HAP-1 (cell line): ENCODE data around the gene COL26A1.

Experiments
- DNase-seq, 2 experiments: peaks; one replicate each; pipeline ENCODE4 v3.0.0-alpha.2; 2016 to 2020; ENCODE audit warnings: low spot score in 2 of 2
- H3K27me3 ChIP-seq: fragments of 250-450 bp; sonication (Bioruptor Pico); 2 replicates; pipeline ENCODE4 v1.5.1; 2020; ENCODE audit warnings: low read depth, mild to moderate bottlenecking, moderate library complexity
- H3K36me3 ChIP-seq: fragments of 250-450 bp; sonication (Bioruptor Pico); replicated peaks from 2 replicates; pipeline ENCODE4 v1.5.1; 2020; ENCODE audit warnings: mild to moderate bottlenecking
- H3K4me1 ChIP-seq: fragments of 250-450 bp; sonication (Bioruptor Pico); 2 replicates; pipeline ENCODE4 v1.5.1; 2020; ENCODE audit warnings: mild to moderate bottlenecking
- H3K4me3 ChIP-seq: fragments of 250-450 bp; sonication (Bioruptor Pico); 2 replicates; pipeline ENCODE4 v1.5.1; 2020; ENCODE audit warnings: mild to moderate bottlenecking, moderate library complexity
- H3K9me3 ChIP-seq: fragments of 250-450 bp; sonication (Bioruptor Pico); 2 replicates; pipeline ENCODE4 v1.5.1; 2020; ENCODE audit warnings: mild to moderate bottlenecking, moderate library complexity
- in situ Hi-C: fragments of 300-500 bp; cut with MboI; formaldehyde crosslinking; loops from 3 replicates; pipeline ENCODE4 v1.14.3; 2020; ENCODE audit warnings: low sequenced_read_pairs, inconsistent platforms, mixed read lengths

The COL26A1 gene

DNA sequence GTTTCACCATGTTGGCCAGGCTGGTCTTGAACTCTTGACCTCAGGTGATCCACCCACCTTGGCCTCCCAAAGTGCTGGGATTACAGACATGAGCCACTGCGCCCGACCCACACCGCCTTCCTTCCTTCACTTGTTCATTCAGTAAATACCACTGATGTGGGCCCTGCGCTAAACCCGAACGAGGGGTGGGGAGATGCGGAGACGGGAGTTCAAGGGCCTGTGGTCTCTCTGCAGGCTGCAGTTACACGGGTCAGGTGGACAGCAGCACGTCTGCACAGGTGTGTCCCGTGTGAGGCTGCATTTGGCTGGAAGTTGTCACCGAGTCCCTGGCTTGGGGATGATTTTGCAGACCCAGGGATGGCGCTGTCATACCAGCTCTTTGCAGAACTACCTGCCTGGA is 38.1 kb downstream of the COL26A1 start:
- no peaks in the 10 kb centered on the region for H3K27me3 ChIP-seq
- no peaks in the 10 kb centered on the region for H3K9me3 ChIP-seq
- H3K4me1 ChIP-seq: peaks cover 10% of the 10 kb centered on the region
- in situ Hi-C loops: no loop called here
- no peak for DNase-seq
- H3K4me3 ChIP-seq: no peak overlapping the region
- no peaks in the 10 kb centered on the region for H3K36me3 ChIP-seq

DNA sequence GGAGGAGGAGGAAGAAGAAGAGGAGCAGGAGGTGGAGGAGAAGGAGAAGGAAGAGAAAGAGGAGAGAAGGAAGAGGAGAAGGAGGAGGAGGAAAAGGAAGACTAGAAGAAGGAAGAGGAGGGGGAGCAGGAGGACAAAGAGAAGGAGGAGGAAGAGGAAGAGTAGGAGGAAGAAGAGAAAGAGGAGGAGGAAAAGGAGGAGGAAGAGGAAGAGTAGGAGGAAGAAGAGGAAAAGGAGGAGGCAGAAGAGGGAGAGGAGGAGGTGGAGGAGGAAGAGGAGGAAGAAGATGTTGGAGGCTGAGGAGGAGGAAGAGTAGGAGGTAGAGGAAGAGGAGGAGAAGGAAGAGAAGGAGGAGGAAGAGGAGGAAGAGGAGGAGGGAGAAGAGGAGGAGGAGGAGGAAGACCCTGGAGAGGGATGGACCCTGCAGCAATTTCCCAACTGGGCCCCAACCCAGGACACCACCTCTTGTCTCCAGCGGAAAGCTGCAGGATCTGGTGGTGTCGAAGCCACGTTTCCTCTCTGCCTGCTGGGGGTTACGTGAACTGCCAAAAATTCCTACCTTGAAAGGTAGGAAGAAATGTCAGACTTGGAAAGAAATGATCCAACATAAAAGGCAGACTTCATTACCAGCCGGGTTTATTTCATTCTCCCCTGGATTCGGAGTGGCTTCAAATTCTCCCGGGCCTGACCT is 38.9 kb downstream of the COL26A1 start:
- no peaks in the 10 kb centered on the region for H3K27me3 ChIP-seq
- H3K4me1 ChIP-seq: peaks cover 10% of the 10 kb centered on the region
- H3K9me3 ChIP-seq: no peaks in the 10 kb centered on the region
- H3K4me3 ChIP-seq: no peak overlapping the region
- no peak for DNase-seq
- in situ Hi-C loops: no loop called here
- no peaks in the 10 kb centered on the region for H3K36me3 ChIP-seq

DNA sequence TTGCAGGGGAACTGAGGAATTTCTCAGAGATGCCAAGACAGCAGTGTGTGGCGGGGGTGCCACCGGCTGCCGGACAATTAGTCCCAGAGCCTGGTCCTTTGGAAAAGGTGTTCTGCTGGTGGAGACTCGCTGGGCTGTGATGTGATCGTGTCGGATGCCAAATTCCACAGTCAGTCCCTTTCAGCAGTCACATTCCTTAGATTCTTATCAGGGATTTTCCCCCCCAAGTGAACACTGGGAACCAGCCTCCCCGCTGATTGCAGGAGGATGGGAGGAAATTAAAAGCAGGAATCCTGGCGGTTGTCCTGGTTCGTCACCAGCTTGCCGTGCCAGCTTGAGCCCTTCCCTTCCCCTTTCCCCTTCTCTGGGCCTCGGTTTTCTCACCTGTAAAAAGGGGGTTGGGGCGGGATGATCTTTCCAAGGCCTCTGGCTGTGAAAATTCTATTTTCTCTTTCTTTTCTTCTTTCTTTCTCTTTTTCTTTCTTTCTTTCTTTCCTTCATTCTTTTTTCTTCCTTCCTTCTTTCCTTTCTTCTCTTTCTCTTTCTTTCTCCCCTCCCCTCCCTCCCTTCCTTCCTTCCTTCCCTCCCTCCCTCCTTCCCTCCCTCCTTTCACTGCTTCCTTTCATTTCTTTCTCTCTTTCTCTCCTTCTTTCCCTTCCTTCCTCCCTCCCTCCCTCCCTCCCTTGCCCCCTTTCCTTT is 39.6 kb downstream of the COL26A1 start:
- DNase-seq: peak; percentile 80 to 88
- Histone ChIP-seq H3K9me3 (no peaks in the 10 kb centered on the region), H3K36me3 (no peaks in the 10 kb centered on the region), H3K4me3 (no peak overlapping the region), H3K27me3 (no peaks in the 10 kb centered on the region), H3K4me1 (peaks cover 10% of the 10 kb centered on the region)
- in situ Hi-C loops: no loop called here

DNA sequence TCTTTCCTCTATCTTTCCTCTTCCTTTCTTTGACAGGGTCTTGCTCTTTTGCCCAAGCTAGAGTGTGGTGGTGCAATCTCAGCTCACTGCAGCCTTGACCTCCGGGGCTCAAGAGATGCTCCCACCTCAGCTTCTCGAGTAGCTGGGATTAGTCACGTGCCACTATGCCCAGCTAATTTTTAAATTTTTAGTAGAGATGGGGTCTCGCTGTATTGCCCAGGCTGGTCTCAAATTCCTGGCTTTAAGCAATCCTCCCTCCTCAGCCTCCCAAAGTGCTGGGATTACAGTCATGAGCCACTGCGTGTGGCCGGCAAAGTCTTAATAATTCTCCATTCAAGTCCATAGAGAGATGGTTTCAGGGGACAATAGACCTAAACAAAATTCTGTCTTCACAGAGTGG is 40.2 kb downstream of the COL26A1 start:
- H3K27me3 ChIP-seq: no peaks in the 10 kb centered on the region
- in situ Hi-C loops: no loop called here
- DNase-seq: no peak
- H3K36me3 ChIP-seq: no peaks in the 10 kb centered on the region
- no peak overlapping the region for H3K4me3 ChIP-seq
- no peaks in the 10 kb centered on the region for H3K9me3 ChIP-seq
- peaks cover 10% of the 10 kb centered on the region for H3K4me1 ChIP-seq

DNA sequence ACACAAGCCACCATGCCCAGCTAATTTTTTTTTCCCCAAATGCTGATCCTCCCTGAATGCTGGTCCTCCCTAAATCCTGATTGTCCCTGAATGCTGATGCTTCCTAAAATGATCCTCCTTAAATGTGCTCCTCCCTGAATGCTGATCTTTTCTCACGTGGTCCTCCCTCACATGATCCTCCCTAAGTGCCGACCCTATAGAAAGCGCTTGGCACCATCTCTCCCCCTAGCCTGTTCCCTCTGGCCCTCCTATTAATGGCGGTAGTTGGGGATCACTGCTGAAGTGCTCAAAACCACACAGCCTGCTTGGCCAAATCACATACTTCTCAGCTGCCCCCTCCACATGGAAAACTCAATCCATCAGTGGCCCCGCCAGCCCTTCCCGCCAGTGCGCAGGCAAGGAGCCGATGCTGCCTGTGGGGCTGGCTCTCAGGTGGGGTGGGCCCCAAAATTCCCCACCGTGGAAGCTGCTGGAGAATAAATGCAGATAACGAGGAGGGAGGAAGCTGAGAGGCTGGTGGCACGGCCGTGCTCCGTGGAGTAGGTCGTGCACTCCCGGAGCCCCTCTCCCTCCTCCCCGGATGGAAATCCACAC is 42.9 kb downstream of the COL26A1 start:
- H3K4me3 ChIP-seq: no peak overlapping the region
- no peaks in the 10 kb centered on the region for H3K27me3 ChIP-seq
- DNase-seq: no peak
- peaks cover 10% of the 10 kb centered on the region for H3K4me1 ChIP-seq
- in situ Hi-C loops: no loop called here
- peaks cover 12% of the 10 kb centered on the region for H3K9me3 ChIP-seq
- H3K36me3 ChIP-seq: no peaks in the 10 kb centered on the region

DNA sequence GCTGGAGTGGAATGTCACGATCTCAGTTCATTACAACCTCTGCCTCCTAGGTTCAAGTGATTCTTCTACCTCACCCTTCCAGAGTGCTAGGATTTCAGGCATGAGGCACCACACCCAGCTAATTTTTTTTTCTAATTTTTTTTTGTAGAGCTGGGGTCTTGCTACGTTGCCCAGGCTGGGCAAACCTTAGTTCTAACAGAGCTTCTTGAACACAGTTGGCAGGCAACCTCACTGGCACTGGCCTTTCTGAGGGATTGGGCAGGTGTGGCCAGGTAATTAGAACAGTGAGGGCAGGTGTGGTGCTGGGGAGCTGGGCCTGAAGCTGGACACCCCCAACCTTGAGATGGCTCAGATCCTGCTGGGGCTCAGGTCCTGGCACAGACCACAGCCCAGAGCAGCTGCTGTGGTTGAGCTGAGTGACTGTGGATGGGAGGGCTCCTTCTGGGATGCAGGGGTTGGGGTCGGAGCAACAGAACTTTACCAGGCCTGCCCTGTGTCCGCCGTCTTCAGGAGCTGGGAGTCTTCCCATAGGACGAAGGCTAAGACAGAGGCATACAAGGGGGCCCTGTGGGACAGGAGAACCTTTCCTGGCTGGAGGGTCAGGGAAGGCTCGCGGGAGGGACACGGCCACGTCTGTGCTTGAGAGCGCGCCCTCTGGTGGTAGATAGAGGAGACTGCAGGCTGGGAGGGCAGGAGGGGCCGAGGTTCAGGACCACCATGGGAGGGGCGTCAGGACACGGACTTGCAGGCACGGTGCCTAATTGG is 48.2 kb downstream of the COL26A1 start:
- Histone ChIP-seq H3K4me3 (no peak overlapping the region), H3K9me3 (peaks cover 14% of the 10 kb centered on the region), H3K36me3 (no peaks in the 10 kb centered on the region), H3K4me1 (0 out of 2 replicates have a peak, but pooled peaks cover 3% of the 10 kb centered on the region), H3K27me3 (no peaks in the 10 kb centered on the region)
- DNase-seq: peak; percentile 54 to 87
- in situ Hi-C loops: no loop called here

DNA sequence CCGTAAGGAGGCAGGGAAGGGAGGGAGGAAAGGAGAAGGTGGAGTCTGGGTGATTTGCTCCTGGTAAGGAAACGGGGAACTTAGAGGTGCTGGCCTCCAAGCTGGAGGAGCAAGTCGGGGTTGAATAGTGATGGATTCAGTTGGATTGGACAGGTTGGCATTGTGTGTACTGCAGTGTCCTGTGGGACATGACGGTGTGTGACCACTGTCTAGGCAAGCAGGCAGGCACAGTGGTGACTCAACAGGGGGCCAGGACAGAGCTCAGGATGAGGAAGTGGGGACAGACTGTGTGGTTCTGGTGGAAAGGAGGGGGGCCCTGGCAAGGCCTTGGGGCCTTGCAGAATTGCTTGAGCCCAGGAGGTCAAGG is 48.8 kb downstream of the COL26A1 start:
- Histone ChIP-seq H3K36me3 (no peaks in the 10 kb centered on the region), H3K9me3 (peaks cover 14% of the 10 kb centered on the region), H3K4me1 (0 out of 2 replicates have a peak, but pooled peaks cover 3% of the 10 kb centered on the region), H3K27me3 (no peaks in the 10 kb centered on the region), H3K4me3 (no peak overlapping the region)
- DNase-seq: no peak
- in situ Hi-C loops: no loop called here

DNA sequence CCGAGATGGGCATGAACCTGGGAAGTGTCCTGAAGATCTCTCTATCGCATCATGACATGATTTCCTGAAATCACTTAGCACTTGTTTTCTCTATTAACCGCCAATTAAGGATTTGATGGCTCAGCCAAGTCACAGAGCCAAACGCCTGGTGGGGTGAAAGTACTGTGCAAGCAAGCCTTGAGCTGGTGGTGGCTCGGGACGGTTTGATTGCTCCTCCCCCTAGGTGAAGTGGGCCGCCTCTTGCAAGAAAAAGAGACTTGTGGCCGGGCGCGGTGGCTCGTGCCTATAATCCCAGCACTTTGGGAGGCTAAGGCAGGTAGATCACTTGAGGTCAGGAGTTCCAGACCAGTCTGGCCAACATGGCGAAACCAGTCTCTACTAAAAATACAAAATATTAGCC is 50.3 kb downstream of the COL26A1 start:
- in situ Hi-C loops: no loop called here
- no peak for DNase-seq

DNA sequence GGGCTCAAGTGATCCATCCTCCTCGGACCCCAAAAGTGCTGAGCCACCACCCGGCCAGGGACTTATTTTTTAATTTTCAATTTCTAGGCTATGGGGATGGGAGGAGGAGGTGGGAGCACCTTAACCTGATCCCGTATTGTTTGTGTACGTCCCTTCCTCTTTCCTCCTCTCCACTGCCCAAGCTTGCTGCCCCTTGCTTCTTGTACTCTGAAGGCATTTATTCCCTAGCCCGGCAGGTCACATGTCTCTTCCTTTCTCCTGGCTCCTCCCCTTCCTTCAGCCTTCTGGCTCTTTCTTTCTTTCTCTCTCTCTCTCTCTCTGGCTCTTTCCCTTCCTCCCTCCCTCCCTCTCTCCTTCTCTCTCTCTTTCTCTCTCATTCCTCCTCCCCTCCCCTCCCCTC is 56.0 kb downstream of the COL26A1 start:
- no peak for DNase-seq
- Histone ChIP-seq H3K9me3 (no peaks in the 10 kb centered on the region), H3K4me1 (no peaks in the 10 kb centered on the region), H3K36me3 (no peaks in the 10 kb centered on the region), H3K4me3 (no peak overlapping the region), H3K27me3 (no peaks in the 10 kb centered on the region)
- in situ Hi-C loops: no loop called here

More for the DNA sequence above, 50.3 kb downstream of the COL26A1 start:
- no peaks in the 10 kb centered on the region for H3K27me3 ChIP-seq
- no peaks in the 10 kb centered on the region for H3K36me3 ChIP-seq
- H3K4me3 ChIP-seq: no peak overlapping the region
- peaks cover 14% of the 10 kb centered on the region for H3K9me3 ChIP-seq
- 0 out of 2 replicates have a peak, but pooled peaks cover 3% of the 10 kb centered on the region for H3K4me1 ChIP-seq

DNA sequence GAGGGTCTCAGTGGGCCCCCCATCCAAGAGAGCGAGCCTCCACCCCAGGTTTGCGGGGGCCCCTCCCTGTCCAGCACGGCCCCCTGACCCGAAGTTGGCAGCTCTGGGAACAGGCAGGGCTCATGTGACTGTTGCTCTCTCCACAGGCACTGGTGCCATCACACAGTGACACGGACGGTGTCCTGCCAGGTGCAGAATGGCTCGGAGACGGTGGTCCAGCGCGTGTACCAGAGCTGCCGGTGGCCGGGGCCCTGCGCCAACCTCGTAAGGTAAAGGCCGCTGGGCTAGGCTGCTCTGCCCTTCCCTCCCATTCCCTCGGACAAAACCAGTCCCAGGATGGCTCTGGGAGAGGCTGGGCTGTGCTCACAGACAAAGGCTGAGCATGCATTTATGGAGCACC is 57.2 kb downstream of the COL26A1 start:
- Histone ChIP-seq H3K36me3 (no peaks in the 10 kb centered on the region), H3K4me3 (no peak overlapping the region), H3K4me1 (no peaks in the 10 kb centered on the region), H3K9me3 (no peaks in the 10 kb centered on the region), H3K27me3 (no peaks in the 10 kb centered on the region)
- DNase-seq: no peak
- in situ Hi-C loops: no loop called here

DNA sequence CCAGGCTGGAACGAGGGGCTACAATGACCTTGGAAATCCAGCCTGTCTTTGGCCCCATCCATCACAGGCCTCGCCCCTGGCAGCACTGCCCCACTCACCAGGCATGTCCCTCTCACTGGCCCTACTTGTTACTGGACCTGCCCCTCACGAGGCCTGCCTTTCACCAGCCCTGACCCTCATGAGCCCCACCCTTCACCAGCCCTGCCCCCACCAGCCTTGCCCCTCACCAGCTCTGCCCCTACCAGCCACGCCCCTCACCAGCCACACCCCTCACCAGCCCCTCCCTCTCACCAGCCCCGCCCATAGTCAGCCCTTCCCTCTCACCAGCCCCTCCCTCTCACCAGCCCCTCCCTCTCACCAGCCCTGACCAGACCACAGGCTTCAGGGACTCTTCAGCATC is 57.8 kb downstream of the COL26A1 start:
- Histone ChIP-seq H3K4me3 (no peak overlapping the region), H3K36me3 (no peaks in the 10 kb centered on the region), H3K9me3 (no peaks in the 10 kb centered on the region), H3K27me3 (no peaks in the 10 kb centered on the region), H3K4me1 (no peaks in the 10 kb centered on the region)
- in situ Hi-C loops: no loop called here
- peak in 1 of 2 experiments; percentile 77 for DNase-seq

DNA sequence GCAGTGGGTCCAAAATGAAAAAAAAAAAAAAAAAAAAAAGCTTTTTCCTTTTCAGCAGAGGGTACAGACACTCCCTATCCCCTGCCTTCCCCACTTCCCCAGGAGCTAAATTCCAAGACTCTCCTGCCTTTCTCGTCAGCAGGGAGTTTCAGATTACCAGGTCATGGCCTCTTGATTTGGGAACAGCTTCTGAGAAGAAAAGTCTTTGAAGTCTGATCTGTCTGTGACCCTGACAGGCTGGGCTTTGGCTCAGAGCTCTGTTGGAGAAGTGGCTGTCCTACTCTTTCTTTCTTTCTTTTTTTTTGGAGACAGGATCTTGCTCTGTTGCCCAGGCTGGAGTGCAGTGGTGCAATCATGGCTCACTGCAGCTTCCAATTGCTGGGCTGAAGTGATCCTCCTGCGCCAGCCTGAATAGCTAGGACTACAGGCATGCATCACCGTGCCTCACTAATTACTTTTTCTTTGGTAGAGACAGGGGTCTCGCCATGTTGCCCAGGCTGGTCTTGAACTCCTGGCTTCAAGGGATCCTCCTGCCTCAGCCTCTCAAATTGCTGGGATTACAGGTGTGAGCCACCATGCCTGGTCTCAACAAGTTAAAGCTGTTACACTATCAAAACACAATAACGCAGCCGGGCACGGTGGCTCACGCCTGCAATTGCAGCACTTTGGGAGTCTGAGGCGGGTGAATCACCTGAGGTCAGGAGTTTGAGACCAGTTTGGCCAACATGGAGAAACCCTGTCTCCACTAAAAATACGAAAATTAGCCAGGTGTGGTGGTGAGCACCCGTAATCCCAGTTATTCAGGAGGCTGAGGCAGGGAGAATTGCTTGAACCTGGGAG is 59.9 kb downstream of the COL26A1 start:
- Histone ChIP-seq H3K4me3 (no peak overlapping the region), H3K27me3 (no peaks in the 10 kb centered on the region), H3K4me1 (no peaks in the 10 kb centered on the region), H3K9me3 (no peaks in the 10 kb centered on the region), H3K36me3 (no peaks in the 10 kb centered on the region)
- in situ Hi-C loops: no loop called here
- no peak for DNase-seq

DNA sequence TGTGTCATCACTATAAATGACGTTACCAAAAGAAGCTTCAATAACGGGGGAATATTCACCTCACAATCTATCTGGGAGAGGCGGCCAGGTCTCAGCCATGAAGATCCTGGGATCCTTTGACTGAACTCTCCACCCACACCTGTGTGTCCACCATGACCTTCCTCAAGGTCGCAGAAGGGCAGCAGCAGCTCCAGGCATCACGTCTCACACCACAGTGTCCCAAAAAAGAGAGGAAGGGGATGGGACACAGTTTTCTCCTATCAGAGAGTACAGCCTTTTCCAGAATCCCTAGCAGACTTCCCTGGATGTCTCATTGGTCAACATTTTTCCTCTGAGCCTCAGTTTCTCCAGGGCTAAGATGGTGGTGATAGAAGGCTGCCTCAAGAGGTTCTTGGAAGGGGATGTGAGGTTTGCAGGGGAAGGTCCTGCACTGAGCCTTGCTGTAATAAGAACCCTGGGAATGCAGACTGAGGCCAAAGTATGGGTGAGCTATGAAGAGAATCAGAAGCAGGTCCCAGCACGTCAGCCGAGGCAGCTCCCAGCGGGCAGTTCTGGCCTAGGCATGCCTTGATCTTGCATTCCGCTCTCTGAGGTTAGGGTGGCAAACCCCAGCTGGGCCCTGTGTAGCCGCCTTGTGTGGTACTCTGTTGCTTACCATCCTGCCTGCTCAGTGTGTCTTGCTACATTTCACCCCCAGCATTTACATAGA is 63.8 kb downstream of the COL26A1 start:
- H3K4me3 ChIP-seq: no peak overlapping the region
- no peaks in the 10 kb centered on the region for H3K9me3 ChIP-seq
- no peaks in the 10 kb centered on the region for H3K36me3 ChIP-seq
- DNase-seq: no peak
- in situ Hi-C loops: no loop called here
- H3K27me3 ChIP-seq: no peaks in the 10 kb centered on the region
- no peaks in the 10 kb centered on the region for H3K4me1 ChIP-seq
